SK-N-DZ (cell line): ENCODE data around the gene LGALS8.

Experiments
- DNase-seq: peaks from one replicate; pipeline ENCODE4 v3.0.0-alpha.2; 2015; ENCODE audit warnings: low spot score

The LGALS8 gene

GRCh38 chr1:236509203-236509602 lies 14.6 kb upstream of the LGALS8 start:
- DNase-seq, result no peak

- no peak for DNase-seq
Measured at GRCh38 chr1:236509647-236510401, 14.0 kb upstream of the LGALS8 start.

- no peak for DNase-seq
Measured at GRCh38 chr1:236511735-236512418, 11.9 kb upstream of the LGALS8 start.

- no peak for DNase-seq
Measured at GRCh38 chr1:236514703-236515442, 8.9 kb upstream of the LGALS8 start.

- no peak for DNase-seq
Measured at GRCh38 chr1:236515443-236515958, 8.3 kb upstream of the LGALS8 start.

GRCh38 chr1:236516929-236517704 lies 6.7 kb upstream of the LGALS8 start:
- no peak for DNase-seq

GRCh38 chr1:236518322-236518721 lies 5.5 kb upstream of the LGALS8 start:
- DNase-seq, result no peak

- DNase-seq, result no peak
Measured at GRCh38 chr1:236520445-236521005, 3.3 kb upstream of the LGALS8 start.

GRCh38 chr1:236522937-236523703 lies 662 bp upstream of the LGALS8 start:
- DNase-seq, result no peak

GRCh38 chr1:236524142-236524894 lies 536 bp downstream of the LGALS8 start:
- DNase-seq, result peak; percentile 66

- DNase-seq, result no peak
Measured at GRCh38 chr1:236524895-236525184, 1.1 kb downstream of the LGALS8 start.

- DNase-seq, result no peak
Measured at GRCh38 chr1:236526079-236526478, 2.3 kb downstream of the LGALS8 start.

GRCh38 chr1:236530286-236530685 lies 6.5 kb downstream of the LGALS8 start:
- no peak for DNase-seq

GRCh38 chr1:236530959-236531358 lies 7.2 kb downstream of the LGALS8 start:
- DNase-seq, result no peak

- DNase-seq, result no peak
Measured at GRCh38 chr1:236532850-236533249, 9.1 kb downstream of the LGALS8 start.

- no peak for DNase-seq
Measured at GRCh38 chr1:236534151-236534651, 10.4 kb downstream of the LGALS8 start.

GRCh38 chr1:236535190-236535589 lies 11.4 kb downstream of the LGALS8 start:
- no peak for DNase-seq

- DNase-seq, result peak; percentile 28
Measured at GRCh38 chr1:236535662-236536161, 11.9 kb downstream of the LGALS8 start.

GRCh38 chr1:236536540-236536939 lies 12.8 kb downstream of the LGALS8 start:
- no peak for DNase-seq
